ENCODE measurements around the gene PRKCB.
"Not testable (repeated sequence)": the region's sequence is repeated elsewhere in the genome, so short reads cannot be mapped to it uniquely, and the experiment has no call there.

PRKCB gene

GRCh38 chr16:24005577-24005976 lies 169.8 kb downstream of the PRKCB start:
- Histone ChIP-seq H3K36me3 (ENCODE audit: control insufficient read depth, insufficient read depth, low read length) (no peaks in the 10 kb centered on the region), H3K4me1 (ENCODE audit: control insufficient read depth, insufficient read depth, low read length) (no peaks in the 10 kb centered on the region), H3K27me3 (ENCODE audit: control insufficient read depth, insufficient read depth, low read length) (no peaks in the 10 kb centered on the region), H3K27ac (ENCODE audit: low read depth, low read length) (no peak overlapping the region), H3K9me3 (ENCODE audit: control insufficient read depth, insufficient read depth, low read length) (no peaks in the 10 kb centered on the region), H3K9ac (ENCODE audit: low read depth, low read length) (no peak overlapping the region), H3K4me3 (ENCODE audit: low read depth, low read length) (no peak overlapping the region)

- Histone ChIP-seq H3K4me3 (ENCODE audit: low read depth, low read length) (no peak overlapping the region), H3K4me1 (ENCODE audit: control insufficient read depth, insufficient read depth, low read length) (no peaks in the 10 kb centered on the region), H3K9me3 (ENCODE audit: control insufficient read depth, insufficient read depth, low read length) (no peaks in the 10 kb centered on the region), H3K27ac (ENCODE audit: low read depth, low read length) (no peak overlapping the region), H3K9ac (ENCODE audit: low read depth, low read length) (no peak overlapping the region), H3K27me3 (ENCODE audit: control insufficient read depth, insufficient read depth, low read length) (no peaks in the 10 kb centered on the region), H3K36me3 (ENCODE audit: control insufficient read depth, insufficient read depth, low read length) (no peaks in the 10 kb centered on the region)
These were observed 171.6 kb downstream of the PRKCB start for GRCh38 chr16:24007391-24007790.

- Histone ChIP-seq H3K4me3 (ENCODE audit: low read depth, low read length) (no peak overlapping the region), H3K9me3 (ENCODE audit: control insufficient read depth, insufficient read depth, low read length) (no peaks in the 10 kb centered on the region), H3K4me1 (ENCODE audit: control insufficient read depth, insufficient read depth, low read length) (no peaks in the 10 kb centered on the region), H3K9ac (ENCODE audit: low read depth, low read length) (no peak overlapping the region), H3K36me3 (ENCODE audit: control insufficient read depth, insufficient read depth, low read length) (no peaks in the 10 kb centered on the region), H3K27ac (ENCODE audit: low read depth, low read length) (no peak overlapping the region), H3K27me3 (ENCODE audit: control insufficient read depth, insufficient read depth, low read length) (no peaks in the 10 kb centered on the region)
These were observed 172.2 kb downstream of the PRKCB start for GRCh38 chr16:24007934-24008333.

GRCh38 chr16:24009098-24009497 lies 173.3 kb downstream of the PRKCB start:
- H3K9me3 ChIP-seq (ENCODE audit: control insufficient read depth, insufficient read depth, low read length) = no peaks in the 10 kb centered on the region
- no peaks in the 10 kb centered on the region for H3K36me3 ChIP-seq (ENCODE audit: control insufficient read depth, insufficient read depth, low read length)
- no peaks in the 10 kb centered on the region for H3K4me1 ChIP-seq (ENCODE audit: control insufficient read depth, insufficient read depth, low read length)
- no peak overlapping the region for H3K27ac ChIP-seq (ENCODE audit: low read depth, low read length)
- no peak overlapping the region for H3K4me3 ChIP-seq (ENCODE audit: low read depth, low read length)
- no peaks in the 10 kb centered on the region for H3K27me3 ChIP-seq (ENCODE audit: control insufficient read depth, insufficient read depth, low read length)
- H3K9ac ChIP-seq (ENCODE audit: low read depth, low read length) = no peak overlapping the region

- Histone ChIP-seq H3K27ac (ENCODE audit: low read depth, low read length) (no peak overlapping the region), H3K27me3 (ENCODE audit: control insufficient read depth, insufficient read depth, low read length) (no peaks in the 10 kb centered on the region), H3K9ac (ENCODE audit: low read depth, low read length) (no peak overlapping the region), H3K4me3 (ENCODE audit: low read depth, low read length) (no peak overlapping the region), H3K4me1 (ENCODE audit: control insufficient read depth, insufficient read depth, low read length) (no peaks in the 10 kb centered on the region), H3K9me3 (ENCODE audit: control insufficient read depth, insufficient read depth, low read length) (no peaks in the 10 kb centered on the region), H3K36me3 (ENCODE audit: control insufficient read depth, insufficient read depth, low read length) (no peaks in the 10 kb centered on the region)
These were observed 174.2 kb downstream of the PRKCB start for GRCh38 chr16:24009955-24010354.

GRCh38 chr16:24010440-24011089 lies 174.8 kb downstream of the PRKCB start:
- no peaks in the 10 kb centered on the region for H3K4me1 ChIP-seq (ENCODE audit: control insufficient read depth, insufficient read depth, low read length)
- no peak overlapping the region for H3K4me3 ChIP-seq (ENCODE audit: low read depth, low read length)
- H3K36me3 ChIP-seq (ENCODE audit: control insufficient read depth, insufficient read depth, low read length) = no peaks in the 10 kb centered on the region
- H3K27ac ChIP-seq (ENCODE audit: low read depth, low read length) = no peak overlapping the region
- no peak overlapping the region for H3K9ac ChIP-seq (ENCODE audit: low read depth, low read length)
- H3K27me3 ChIP-seq (ENCODE audit: control insufficient read depth, insufficient read depth, low read length) = no peaks in the 10 kb centered on the region
- no peaks in the 10 kb centered on the region for H3K9me3 ChIP-seq (ENCODE audit: control insufficient read depth, insufficient read depth, low read length)

- H3K9ac ChIP-seq (ENCODE audit: low read depth, low read length) = no peak overlapping the region
- H3K36me3 ChIP-seq (ENCODE audit: control insufficient read depth, insufficient read depth, low read length) = no peaks in the 10 kb centered on the region
- H3K27me3 ChIP-seq (ENCODE audit: control insufficient read depth, insufficient read depth, low read length) = no peaks in the 10 kb centered on the region
- no peaks in the 10 kb centered on the region for H3K9me3 ChIP-seq (ENCODE audit: control insufficient read depth, insufficient read depth, low read length)
- no peak overlapping the region for H3K27ac ChIP-seq (ENCODE audit: low read depth, low read length)
- H3K4me3 ChIP-seq (ENCODE audit: low read depth, low read length) = no peak overlapping the region
- H3K4me1 ChIP-seq (ENCODE audit: control insufficient read depth, insufficient read depth, low read length) = no peaks in the 10 kb centered on the region
These were observed 175.5 kb downstream of the PRKCB start for GRCh38 chr16:24011237-24011636.

GRCh38 chr16:24013054-24013636 lies 177.4 kb downstream of the PRKCB start:
- H3K36me3 ChIP-seq (ENCODE audit: control insufficient read depth, insufficient read depth, low read length) = no peaks in the 10 kb centered on the region
- no peaks in the 10 kb centered on the region for H3K9me3 ChIP-seq (ENCODE audit: control insufficient read depth, insufficient read depth, low read length)
- H3K4me3 ChIP-seq (ENCODE audit: low read depth, low read length) = no peak overlapping the region
- no peaks in the 10 kb centered on the region for H3K4me1 ChIP-seq (ENCODE audit: control insufficient read depth, insufficient read depth, low read length)
- no peak overlapping the region for H3K27ac ChIP-seq (ENCODE audit: low read depth, low read length)
- no peak overlapping the region for H3K9ac ChIP-seq (ENCODE audit: low read depth, low read length)
- no peaks in the 10 kb centered on the region for H3K27me3 ChIP-seq (ENCODE audit: control insufficient read depth, insufficient read depth, low read length)

GRCh38 chr16:24013864-24014645 lies 178.3 kb downstream of the PRKCB start:
- no peaks in the 10 kb centered on the region for H3K9me3 ChIP-seq (ENCODE audit: control insufficient read depth, insufficient read depth, low read length)
- H3K27me3 ChIP-seq (ENCODE audit: control insufficient read depth, insufficient read depth, low read length) = no peaks in the 10 kb centered on the region
- H3K27ac ChIP-seq (ENCODE audit: low read depth, low read length) = no peak overlapping the region
- H3K4me1 ChIP-seq (ENCODE audit: control insufficient read depth, insufficient read depth, low read length) = no peaks in the 10 kb centered on the region
- no peak overlapping the region for H3K9ac ChIP-seq (ENCODE audit: low read depth, low read length)
- no peaks in the 10 kb centered on the region for H3K36me3 ChIP-seq (ENCODE audit: control insufficient read depth, insufficient read depth, low read length)
- no peak overlapping the region for H3K4me3 ChIP-seq (ENCODE audit: low read depth, low read length)

- not testable (repeated sequence) for H3K36me3 ChIP-seq (ENCODE audit: control insufficient read depth, insufficient read depth, low read length); H3K27me3 ChIP-seq (ENCODE audit: control insufficient read depth, insufficient read depth, low read length); H3K9ac ChIP-seq (ENCODE audit: low read depth, low read length); H3K4me3 ChIP-seq (ENCODE audit: low read depth, low read length); H3K4me1 ChIP-seq (ENCODE audit: control insufficient read depth, insufficient read depth, low read length); H3K9me3 ChIP-seq (ENCODE audit: control insufficient read depth, insufficient read depth, low read length); H3K27ac ChIP-seq (ENCODE audit: low read depth, low read length)
These were observed 179.2 kb downstream of the PRKCB start for GRCh38 chr16:24014955-24015354.

GRCh38 chr16:24015923-24016322 lies 180.1 kb downstream of the PRKCB start:
- no peak overlapping the region for H3K9ac ChIP-seq (ENCODE audit: low read depth, low read length)
- no peaks in the 10 kb centered on the region for H3K27me3 ChIP-seq (ENCODE audit: control insufficient read depth, insufficient read depth, low read length)
- H3K4me3 ChIP-seq (ENCODE audit: low read depth, low read length) = no peak overlapping the region
- no peaks in the 10 kb centered on the region for H3K9me3 ChIP-seq (ENCODE audit: control insufficient read depth, insufficient read depth, low read length)
- no peaks in the 10 kb centered on the region for H3K36me3 ChIP-seq (ENCODE audit: control insufficient read depth, insufficient read depth, low read length)
- H3K4me1 ChIP-seq (ENCODE audit: control insufficient read depth, insufficient read depth, low read length) = no peaks in the 10 kb centered on the region
- no peak overlapping the region for H3K27ac ChIP-seq (ENCODE audit: low read depth, low read length)

All from HUES48 (cell line).